ENCODE results near the gene MSL3B.
A peak's percentile ranks its signal among the peaks of the same experiment; 100 is the strongest.

Gene MSL3B

GRCh38 chr2:233837694-233838229 lies 30.4 kb downstream of the MSL3B start:
- intact Hi-C loops (cut with DNase I), result no loop called here
- Histone ChIP-seq H3K4me3 (no peak overlapping the region), H3K36me3 (no peaks in the 10 kb centered on the region), H3K27ac (no peak overlapping the region), H3K4me1 (peaks cover 0 to 3% (median 0%) of the 10 kb centered on the region in 4 donors), H3K27me3 (no peaks in the 10 kb centered on the region), H3K9me3 (no peaks in the 10 kb centered on the region)
- TF ChIP-seq POLR2A (IDR thresholded peaks at IDR 0.05) (no peak), CTCF (IDR thresholded peaks at IDR 0.05) (no peak)
- 78% methylated on average over 9 of the region's 9 CpGs for WGBS (ENCODE audit: insufficient coverage, low coverage, low lambda C conversion rate, missing lambda C conversion rate)
- DNase-seq, result no peak
- ATAC-seq, result no peak

GRCh38 chr2:233836359-233836758 lies 31.8 kb downstream of the MSL3B start:
- no peaks in the 10 kb centered on the region for H3K9me3 ChIP-seq
- H3K4me3 ChIP-seq, result no peak overlapping the region
- DNase-seq, result no peak
- ATAC-seq, result no peak
- intact Hi-C loops (cut with DNase I), result no loop called here
- no peaks in the 10 kb centered on the region for H3K27me3 ChIP-seq
- no peaks in the 10 kb centered on the region for H3K36me3 ChIP-seq
- peaks cover 0 to 3% (median 0%) of the 10 kb centered on the region in 4 donors for H3K4me1 ChIP-seq
- H3K27ac ChIP-seq, result no peak overlapping the region
- no peak for TF ChIP-seq CTCF (IDR thresholded peaks at IDR 0.05)
- TF ChIP-seq POLR2A (IDR thresholded peaks at IDR 0.05), result no peak
- 97% methylated on average over 7 of the region's 7 CpGs for WGBS (ENCODE audit: insufficient coverage, low coverage, low lambda C conversion rate, missing lambda C conversion rate)

GRCh38 chr2:233835230-233836186 lies 32.7 kb downstream of the MSL3B start:
- no peak for DNase-seq
- Histone ChIP-seq H3K27me3 (no peaks in the 10 kb centered on the region), H3K9me3 (no peaks in the 10 kb centered on the region), H3K4me1 (peaks cover 0 to 3% (median 0%) of the 10 kb centered on the region in 4 donors), H3K4me3 (no peak overlapping the region), H3K27ac (no peak overlapping the region), H3K36me3 (no peaks in the 10 kb centered on the region)
- WGBS (ENCODE audit: insufficient coverage, low coverage, low lambda C conversion rate, missing lambda C conversion rate), result 79% methylated on average over 5 of the region's 14 CpGs
- TF ChIP-seq CTCF (IDR thresholded peaks at IDR 0.05), result no peak
- no peak for TF ChIP-seq POLR2A (IDR thresholded peaks at IDR 0.05)
- intact Hi-C loops (cut with DNase I), result no loop called here
- ATAC-seq, result peak in 1 of 4 donors; percentile 68

GRCh38 chr2:233833345-233833744 lies 34.8 kb downstream of the MSL3B start:
- Histone ChIP-seq H3K27me3 (no peaks in the 10 kb centered on the region), H3K9me3 (no peaks in the 10 kb centered on the region), H3K36me3 (no peaks in the 10 kb centered on the region), H3K4me1 (peaks cover 0 to 3% (median 0%) of the 10 kb centered on the region in 4 donors), H3K27ac (no peak overlapping the region), H3K4me3 (no peak overlapping the region)
- ATAC-seq (no peak), DNase-seq (no peak)
- 73% methylated on average over 7 of the region's 10 CpGs for WGBS (ENCODE audit: insufficient coverage, low coverage, low lambda C conversion rate, missing lambda C conversion rate)
- intact Hi-C loops (cut with DNase I), result no loop called here
- TF ChIP-seq CTCF (IDR thresholded peaks at IDR 0.05) (no peak), POLR2A (IDR thresholded peaks at IDR 0.05) (no peak)

All from right lobe of liver (tissue), 6 donors.